Raji (cell line): Measurements from ENCODE around the gene ADI1.

ENCODE experiments used
- POLR2A ChIP-seq: IDR thresholded peaks from 2 replicates; pipeline ENCODE4 v1.6.1; 2011; ENCODE audit warnings: low read depth, low read length, control low read depth; ENCODE audit not compliant: insufficient read depth

The ADI1 gene

GRCh38 chr2:3464401-3465005 is 54.8 kb downstream of the ADI1 start:
- no peak for TF ChIP-seq POLR2A

- no peak for TF ChIP-seq POLR2A
Measured at GRCh38 chr2:3463944-3464343, 55.4 kb downstream of the ADI1 start.

GRCh38 chr2:3463186-3463835 is 56.0 kb downstream of the ADI1 start:
- no peak for TF ChIP-seq POLR2A

DNA sequence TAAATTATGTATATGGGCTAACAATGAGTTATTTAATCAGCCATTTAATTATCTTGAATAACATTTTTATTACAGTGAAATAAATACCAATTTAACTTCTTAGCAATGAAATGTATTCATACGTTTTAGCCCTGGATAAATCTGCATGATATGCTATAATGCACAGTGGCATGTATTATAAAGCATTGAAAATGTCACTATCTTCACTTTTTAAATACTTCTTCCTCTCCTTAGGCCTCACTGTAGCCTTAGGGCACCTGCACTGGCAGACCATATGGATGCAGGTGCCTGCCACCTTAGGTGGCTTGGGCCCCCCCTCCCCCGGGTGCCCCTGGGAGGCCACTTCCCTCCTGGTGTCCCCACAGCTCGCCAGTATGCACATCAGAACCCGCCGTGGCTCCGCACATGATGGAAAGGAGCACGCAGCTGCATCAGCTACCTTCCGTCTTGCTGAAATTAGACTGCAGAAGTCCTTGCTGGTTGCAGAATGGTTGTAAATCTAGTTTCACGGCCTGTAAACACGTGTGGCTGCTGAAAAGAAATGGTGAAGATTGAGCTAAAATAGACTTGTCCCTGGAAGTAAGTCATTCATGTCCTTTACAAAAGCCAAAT is 56.7 kb downstream of the ADI1 start:
- no peak for TF ChIP-seq POLR2A

- TF ChIP-seq POLR2A = no peak
Measured at GRCh38 chr2:3461801-3462492, 57.4 kb downstream of the ADI1 start.

GRCh38 chr2:3460831-3461800 is 58.2 kb downstream of the ADI1 start:
- no peak for TF ChIP-seq POLR2A

DNA sequence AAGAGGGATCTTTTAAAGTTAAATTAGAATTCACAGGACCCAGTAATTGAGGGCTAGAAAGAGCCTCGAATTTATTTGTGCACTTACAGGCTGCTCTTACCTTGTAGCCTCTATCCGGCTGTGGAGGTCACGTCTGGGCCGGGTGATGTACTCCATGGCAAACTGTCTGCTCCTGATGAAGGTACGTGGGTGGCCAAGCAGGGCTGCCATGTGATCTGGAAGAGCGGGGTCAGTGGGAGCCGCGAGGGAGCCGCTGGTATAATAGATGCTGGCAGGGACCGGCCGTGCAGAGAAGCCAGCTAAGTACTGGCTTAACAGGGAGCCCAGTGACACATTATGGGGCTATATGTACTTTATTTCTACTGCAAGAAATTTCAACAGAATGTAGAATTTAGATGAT is 59.2 kb downstream of the ADI1 start:
- no peak for TF ChIP-seq POLR2A

DNA sequence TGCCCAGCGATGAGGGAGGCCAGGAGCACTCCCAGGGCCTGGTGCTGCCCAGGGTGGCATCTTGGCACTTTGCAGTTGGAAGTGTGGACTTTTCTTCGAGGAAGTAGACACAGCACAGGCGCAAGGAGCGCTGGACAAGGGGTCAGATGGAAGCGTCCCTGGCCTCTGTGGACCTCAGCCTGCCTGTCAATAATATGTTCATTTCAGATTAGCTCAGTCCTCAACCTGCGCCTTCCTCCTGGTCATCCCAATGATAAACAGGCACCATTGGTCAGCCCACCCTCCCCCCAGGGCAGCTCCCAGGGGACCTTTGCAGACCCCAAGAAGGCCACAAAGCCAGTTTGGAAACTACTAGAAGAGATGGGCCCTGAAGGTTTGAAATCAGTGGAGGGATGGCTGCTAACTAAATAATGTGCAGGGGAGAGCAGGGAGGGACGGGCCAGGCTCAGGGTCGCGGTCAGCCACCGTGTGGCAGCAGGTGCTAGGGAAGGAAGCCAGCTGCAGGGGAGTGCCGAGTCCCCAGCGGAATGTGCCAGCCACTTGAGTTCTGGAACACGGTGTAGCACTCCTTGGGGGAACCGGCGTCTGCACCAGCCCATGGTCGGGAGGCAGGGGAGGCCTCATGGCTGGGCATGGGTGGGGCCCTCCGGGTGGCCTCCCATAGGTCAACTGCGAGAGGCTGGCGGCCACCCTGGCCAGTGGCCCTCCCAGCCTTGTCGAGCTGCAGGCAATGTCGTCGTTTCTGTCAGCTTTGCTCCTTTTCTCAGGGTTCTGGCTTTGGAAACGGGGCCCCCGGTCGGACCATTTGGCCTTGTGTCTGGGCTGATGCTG is 59.9 kb downstream of the ADI1 start:
- TF ChIP-seq POLR2A = no peak

GRCh38 chr2:3458396-3459184 is 60.7 kb downstream of the ADI1 start:
- TF ChIP-seq POLR2A = no peak

DNA sequence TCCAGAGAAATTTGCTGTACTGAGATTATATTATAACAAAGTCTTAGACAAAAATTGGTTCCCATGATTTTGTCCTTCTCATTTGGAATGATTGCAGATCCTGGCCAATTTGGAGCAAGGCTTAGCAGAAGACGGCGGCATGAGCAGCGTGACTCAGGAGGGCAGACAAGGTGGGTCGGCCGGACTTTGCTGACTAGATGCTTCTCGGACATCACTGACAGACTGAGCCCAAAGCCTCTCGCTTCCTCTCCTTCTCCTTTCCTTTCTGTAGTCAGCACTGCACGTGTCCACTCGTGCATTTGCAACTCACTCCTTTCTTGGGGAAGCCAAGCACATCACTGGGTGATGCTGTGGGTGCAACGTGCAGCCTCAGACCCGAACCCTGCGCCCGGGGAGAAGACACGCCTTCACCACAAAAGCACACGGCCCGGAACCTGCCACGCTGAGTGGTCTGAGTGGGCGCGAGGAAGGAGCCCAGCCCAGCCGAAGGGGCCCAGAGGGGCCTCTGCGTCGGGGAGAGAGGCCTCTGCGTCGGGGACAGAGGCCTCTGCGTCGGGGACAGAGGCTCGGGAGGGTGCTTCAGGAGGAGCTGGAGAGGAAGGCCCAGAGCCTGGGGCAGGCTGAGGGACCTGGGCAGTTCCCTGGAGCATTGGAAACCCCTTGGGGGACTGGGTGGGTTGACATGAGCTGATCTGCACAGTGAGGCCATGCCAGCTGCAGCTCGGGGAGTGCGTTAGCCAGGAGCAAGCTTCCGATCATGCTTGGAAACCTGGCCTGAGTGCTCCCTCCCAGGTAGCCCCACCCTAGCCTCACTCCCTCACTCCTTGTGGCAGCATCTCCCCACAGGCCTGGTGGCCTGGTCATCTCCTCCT is 61.6 kb downstream of the ADI1 start:
- no peak for TF ChIP-seq POLR2A

DNA sequence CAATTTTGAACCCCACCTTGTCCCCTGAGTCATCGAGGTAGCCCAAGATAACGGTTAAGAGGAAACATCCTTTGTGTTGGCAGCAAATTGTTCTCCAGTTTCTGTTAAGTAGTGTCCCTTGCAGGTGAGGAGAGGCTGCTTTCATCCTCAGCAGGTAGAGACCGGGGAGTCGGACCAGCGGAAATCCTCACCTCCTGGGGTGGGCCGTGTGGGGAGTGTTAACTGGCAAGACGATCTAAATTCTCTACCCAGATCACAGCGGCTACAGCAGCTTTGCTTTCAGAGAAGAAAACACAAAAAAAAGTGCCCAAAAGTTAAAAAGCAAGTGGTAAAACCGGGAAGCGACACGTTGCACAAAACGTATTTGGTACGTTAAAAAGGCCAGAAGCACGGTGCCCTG is 63.2 kb downstream of the ADI1 start:
- no peak for TF ChIP-seq POLR2A

GRCh38 chr2:3454802-3455201 is 64.5 kb downstream of the ADI1 start:
- TF ChIP-seq POLR2A = no peak

GRCh38 chr2:3453190-3453999 is 65.9 kb downstream of the ADI1 start:
- no peak for TF ChIP-seq POLR2A
